H1 (cell line): ENCODE results near the gene SCNN1B. TPM values are rescaled to one million over a fixed set of nuclear protein-coding genes. Genes with fewer than 3 reads are reported as not detected.

ENCODE experiments used
- CTCF ChIA-PET: fragments of 300-600 bp; sonication (Branson Sonifier 250); formaldehyde crosslinking; loops from one replicate; lab custom pipeline; 2021; ENCODE audit not compliant: partially characterized antibody; lab: Charles Lee
- POLR2A ChIA-PET: fragments of 300-600 bp; sonication (Branson Sonifier 250); formaldehyde crosslinking; loops from one replicate; lab custom pipeline; 2021; ENCODE audit warnings: inconsistent platforms; ENCODE audit not compliant: partially characterized antibody; lab: Charles Lee
- DNase-seq, 2 experiments: peaks; one replicate each; pipeline versions ENCODE4 v3.0.0 to v3.0.0-alpha.2; 2010 to 2022; ENCODE audit warnings: low spot score in 2 of 2, low read depth in 1 of 2, mixed read lengths in 1 of 2
- FAIRE-seq: peaks from 2 replicates; lab custom pipeline; 2011; peaks lifted over from hg19 to GRCh38; lab: Jason Lieb, UNC
- H2AFZ ChIP-seq: 2 replicates; pipeline ENCODE4 v1.8.1; 2012; ENCODE audit warnings: low read length, inconsistent platforms
- H2AK5ac ChIP-seq: 2 replicates; pipeline ENCODE4 v1.6.1; 2013; ENCODE audit warnings: low read depth, low read length
- H2BK120ac ChIP-seq: replicated peaks from 2 replicates; pipeline ENCODE3; 2013; ENCODE audit warnings: low read depth, low read length, inconsistent platforms
- H2BK12ac ChIP-seq: 2 replicates; pipeline ENCODE4 v1.6.1; 2013; ENCODE audit warnings: low read depth, low read length
- H2BK15ac ChIP-seq: 2 replicates; pipeline ENCODE4 v1.6.1; 2013; ENCODE audit warnings: low read length
- H2BK20ac ChIP-seq: 2 replicates; pipeline ENCODE4 v1.6.1; 2013; ENCODE audit warnings: low read length
- H2BK5ac ChIP-seq: 2 replicates; pipeline ENCODE4 v1.6.1; 2013; ENCODE audit warnings: low read depth, low read length
- H3K14ac ChIP-seq: 2 replicates; pipeline ENCODE4 v1.6.1; 2013; ENCODE audit warnings: inconsistent platforms; ENCODE audit not compliant: insufficient read length
- H3K18ac ChIP-seq: 2 replicates; pipeline ENCODE4 v1.6.1; 2013; ENCODE audit warnings: low read length; ENCODE audit errors: extremely low read depth
- H3K23ac ChIP-seq: 2 replicates; pipeline ENCODE4 v1.6.1; 2013; ENCODE audit warnings: inconsistent platforms; ENCODE audit not compliant: insufficient read length
- H3K23me2 ChIP-seq: 2 replicates; pipeline ENCODE4 v1.6.1; 2013; ENCODE audit warnings: low read depth, low read length
- H3K27ac ChIP-seq: 2 replicates; pipeline ENCODE4 v1.6.1; 2011; ENCODE audit warnings: low read depth, low read length, inconsistent platforms
- H3K27me3 ChIP-seq, 4 experiments: replicated peaks in 1 of 4; 1 replicate in 1 of 4; 2 replicates in 3 of 4; pipeline versions ENCODE4 v1.6.1 to v1.8.1; 2011 to 2013; ENCODE audit warnings: low read length in 3 of 4, mild to moderate bottlenecking in 3 of 4, inconsistent platforms in 2 of 4, mixed read lengths in 2 of 4, moderate library complexity in 1 of 4; ENCODE audit not compliant: control insufficient read depth in 3 of 4, insufficient read depth in 3 of 4; ENCODE audit errors: extremely low read depth in 1 of 4
- H3K36me3 ChIP-seq, 4 experiments: 2 replicates each; pipeline versions ENCODE4 v1.6.1 to v1.8.1; 2011 to 2013; ENCODE audit warnings: mild to moderate bottlenecking in 4 of 4, low read length in 3 of 4, moderate library complexity in 2 of 4, control low read depth in 1 of 4, inconsistent platforms in 1 of 4; ENCODE audit not compliant: insufficient read depth in 4 of 4, control insufficient read depth in 2 of 4
- H3K4ac ChIP-seq: replicated peaks from 2 replicates; pipeline ENCODE3; 2013; ENCODE audit warnings: low read length, low read depth, mixed read lengths, inconsistent platforms; ENCODE audit not compliant: insufficient read length
- H3K4me1 ChIP-seq, 4 experiments: replicated peaks in 1 of 4; 1 replicate in 1 of 4; 2 replicates in 3 of 4; pipeline versions ENCODE4 v1.6.1 to v1.8.1; 2011 to 2013; ENCODE audit warnings: low read length in 3 of 4, inconsistent platforms in 2 of 4, mixed read lengths in 1 of 4; ENCODE audit not compliant: insufficient read depth in 4 of 4, control insufficient read depth in 3 of 4
- H3K4me2 ChIP-seq, 2 experiments: 2 replicates each; pipeline versions ENCODE4 v1.6.1 to v1.8.1; 2011 to 2013; ENCODE audit warnings: low read depth in 2 of 2, low read length in 2 of 2, control low read depth in 1 of 2, inconsistent platforms in 1 of 2, mild to moderate bottlenecking in 1 of 2; ENCODE audit not compliant: insufficient read depth in 1 of 2
- H3K4me3 ChIP-seq, 4 experiments: fragments of 200-600, 300-600 bp in 1 of 4; sonication (generic), shearing (Covaris generic), sonication (Bioruptor Twin) in 1 of 4; 2 replicates each; pipeline versions ENCODE4 v1.5.1 to v1.8.1; 2011 to 2016; ENCODE audit warnings: low read length in 4 of 4, low read depth in 3 of 4, control low read depth in 2 of 4, inconsistent platforms in 2 of 4, mild to moderate bottlenecking in 2 of 4, mixed read lengths in 1 of 4, moderate library complexity in 1 of 4; ENCODE audit not compliant: insufficient read depth in 2 of 4; ENCODE audit errors: extremely low read depth in 1 of 4
- H3K56ac ChIP-seq: replicated peaks from 2 replicates; pipeline ENCODE3; 2013; ENCODE audit warnings: low read depth, mild to moderate bottlenecking, mixed read lengths, low read length, inconsistent platforms; ENCODE audit not compliant: insufficient read length
- H3K79me1 ChIP-seq: 2 replicates; pipeline ENCODE4 v1.6.1; 2013; ENCODE audit warnings: low read depth, low read length, control low read depth
- H3K79me2 ChIP-seq, 2 experiments: 2 replicates each; pipeline versions ENCODE4 v1.6.1 to v1.8.1; 2012 to 2013; ENCODE audit warnings: low read length in 2 of 2, mild to moderate bottlenecking in 2 of 2, inconsistent platforms in 1 of 2; ENCODE audit not compliant: insufficient read depth in 2 of 2, control insufficient read depth in 1 of 2
- H3K9ac ChIP-seq, 4 experiments: replicated peaks in 1 of 4; 1 replicate in 1 of 4; 2 replicates in 3 of 4; pipeline versions ENCODE4 v1.6.1 to v1.8.1; 2011 to 2013; ENCODE audit warnings: low read depth in 3 of 4, low read length in 3 of 4, control low read depth in 2 of 4, mild to moderate bottlenecking in 2 of 4, moderate library complexity in 2 of 4, inconsistent platforms in 1 of 4; ENCODE audit errors: extremely low read depth in 1 of 4
- H3K9me3 ChIP-seq, 2 experiments: 2 replicates each; pipeline versions ENCODE4 v1.6.1 to v1.8.1; 2012 to 2013; ENCODE audit warnings: mild to moderate bottlenecking in 2 of 2, moderate library complexity in 2 of 2, control low read depth in 1 of 2, inconsistent platforms in 1 of 2, low read depth in 1 of 2, low read length in 1 of 2, mixed read lengths in 1 of 2; ENCODE audit not compliant: insufficient read depth in 2 of 2
- H4K20me1 ChIP-seq, 2 experiments: replicated peaks in 1 of 2; 2 replicates each; pipeline versions ENCODE3 to v1.8.1; 2011 to 2013; ENCODE audit warnings: inconsistent platforms in 2 of 2, low read length in 2 of 2, mild to moderate bottlenecking in 1 of 2; ENCODE audit not compliant: insufficient read depth in 2 of 2, control insufficient read depth in 1 of 2
- H4K5ac ChIP-seq: 2 replicates; pipeline ENCODE4 v1.6.1; 2013; ENCODE audit warnings: low read length, low read depth, mixed read lengths, inconsistent platforms; ENCODE audit not compliant: insufficient read length
- H4K8ac ChIP-seq: 2 replicates; pipeline ENCODE4 v1.8.0; 2013; ENCODE audit warnings: mild to moderate bottlenecking, moderate library complexity, low read length, inconsistent platforms; ENCODE audit not compliant: insufficient read depth; ENCODE audit errors: extremely low read depth
- H4K91ac ChIP-seq: replicated peaks from 2 replicates; pipeline ENCODE3; 2013; ENCODE audit warnings: low read length, mixed read lengths, inconsistent platforms; ENCODE audit not compliant: insufficient read length
- CHD2 ChIP-seq: IDR thresholded peaks from 2 replicates; pipeline ENCODE4 v1.6.1; 2012; ENCODE audit warnings: low read length, improper control_type of control experiment
- GTF2F1 ChIP-seq: IDR thresholded peaks from 2 replicates; pipeline ENCODE4 v1.6.1; 2012; ENCODE audit warnings: low read depth, low read length, improper control_type of control experiment, borderline replicate concordance
- KDM1A ChIP-seq: fragments of 200-600, 300-600 bp; sonication (generic); IDR thresholded peaks from 2 replicates; pipeline ENCODE4 v1.7.1; 2016; ENCODE audit warnings: mild to moderate bottlenecking, low read length, borderline replicate concordance
- SIX5 ChIP-seq: IDR thresholded peaks from 2 replicates; pipeline ENCODE4 v1.6.1; 2011; ENCODE audit warnings: mild to moderate bottlenecking, low read depth, low read length
- WGBS, 2 experiments: shearing (Covaris generic) in 1 of 2; methylation state at CpG; one replicate each; pipeline versions ENCODE4 v1.1.6 to v1.1.7; 2013 to 2015; ENCODE audit warnings: low lambda C conversion rate in 2 of 2, mixed read lengths in 2 of 2, inconsistent platforms in 1 of 2, low coverage in 1 of 2, missing lambda C conversion rate in 1 of 2; ENCODE audit not compliant: insufficient replicate concordance in 2 of 2, insufficient coverage in 1 of 2, insufficient read length in 1 of 2; ENCODE audit errors: extremely low coverage in 1 of 2, missing lambda C conversion rate in 1 of 2; 5-methylcytosine and 5-hydroxymethylcytosine counted together
- polyA plus RNA-seq, 7 experiments: library from polyadenylated mRNA; depleted of rRNA in 3 of 7; stranded (reverse) in 5 of 7; unstranded in 2 of 7; fragments of >200 nt in 5 of 7; fragments of 200-250 nt in 2 of 7; gene quantifications; 1 replicate in 5 of 7; 2 replicates in 1 of 7; 4 replicates in 1 of 7; pipeline versions ENCODE4 v1.2.1 to v1.2.3, GENCODE V29; 2011 to 2013; ENCODE audit warnings: missing spikeins in 2 of 7, mixed read lengths in 2 of 7
- total RNA-seq: library from RNA; stranded (reverse); fragmentation: NEBNext Ultra II Directional; extraction: Animal tissue kit (Norgen Biotek cat#: 25700); gene quantifications from 2 replicates; pipeline ENCODE4 v1.2.1, GENCODE V29; 2021

The SCNN1B gene
- total and polyA plus RNA-seq, 2 of the 8 experiments (the other 6 are each of a cell fraction or from before 2014, with no cell fraction given) = 0.20 to 0.95 TPM

DNA sequence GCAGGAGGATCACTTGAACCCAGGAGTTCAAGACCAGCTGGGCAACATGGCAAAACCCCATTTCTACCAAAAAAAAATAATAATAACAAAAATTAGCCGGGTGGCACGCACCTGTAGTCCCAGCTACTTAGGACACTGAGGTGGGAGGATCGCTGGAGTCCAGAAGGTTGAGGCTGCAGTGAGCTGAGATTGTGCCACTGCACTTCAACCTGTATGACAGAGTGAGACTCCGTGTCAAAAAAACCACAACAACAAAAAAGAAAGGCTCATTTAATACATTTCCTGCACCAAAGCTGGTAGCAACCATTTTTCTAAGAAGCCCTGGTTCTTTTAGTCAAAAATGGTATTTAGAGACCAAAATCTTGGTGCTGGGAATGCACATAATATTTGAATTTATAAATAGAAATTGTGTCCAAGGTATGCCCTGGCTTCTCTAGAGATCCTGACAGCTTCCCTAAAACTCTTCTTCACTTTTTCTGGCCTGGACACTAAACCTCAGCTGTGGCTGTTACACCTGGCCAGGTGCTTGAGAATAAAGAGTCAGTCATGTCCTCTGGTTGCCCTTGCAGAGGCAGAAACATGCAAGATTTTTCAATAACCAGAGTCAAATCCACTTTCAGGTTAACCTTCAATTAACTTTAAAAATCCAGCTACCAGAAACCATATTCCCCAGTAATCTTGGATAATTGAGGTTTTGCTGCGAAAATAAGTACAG is 35.9 kb downstream of the SCNN1B start:
- Histone ChIP-seq H3K56ac (no peak overlapping the region), H3K9me3 (no peaks in the 10 kb centered on the region), H3K4ac (no peak overlapping the region), H2AFZ (no peak overlapping the region), H3K4me2 (no peak overlapping the region), H3K27ac (no peak overlapping the region), H2BK12ac (no peak overlapping the region), H2BK15ac (no peak overlapping the region), H3K4me3 (no peak overlapping the region), H3K79me1 (no peaks in the 10 kb centered on the region), H4K20me1 (no peaks in the 10 kb centered on the region), H3K23me2 (no peaks in the 10 kb centered on the region), H3K14ac (no peak overlapping the region), H2AK5ac (no peak overlapping the region), H2BK120ac (no peak overlapping the region), H3K9ac (no peak overlapping the region), H3K4me1 (no peaks in the 10 kb centered on the region; a peak in 1 of 7 replicates), H3K36me3 (no peaks in the 10 kb centered on the region), H4K91ac (no peak overlapping the region), H4K8ac (no peak overlapping the region), H4K5ac (no peak overlapping the region), H3K27me3 (no peaks in the 10 kb centered on the region), H3K23ac (no peak overlapping the region), H3K79me2 (no peaks in the 10 kb centered on the region), H2BK5ac (no peak overlapping the region), H3K18ac (no peak overlapping the region), H2BK20ac (no peak overlapping the region)
- POLR2A ChIA-PET = interaction anchor here (0.6 kb wide), 1 partner anchor 56 kb away, joined by 5 read pairs; no protein-coding TSS in a partner anchor
- no peak for DNase-seq
- FAIRE-seq = no peak
- TF ChIP-seq GTF2F1 (no peak), SIX5 (no peak), CHD2 (no peak), KDM1A (no peak)
- WGBS, 2 experiments = 92% methylated on average over 5 of the region's 5 CpGs; no CpG with 5 or more reads in 1 of the 2 experiments
- CTCF ChIA-PET = interaction anchor here (1.1 to 2.0 kb wide), 4 partner anchors 9 to 87 kb away, joined by 3 to 5 read pairs (median 3); no protein-coding TSS in a partner anchor
